ENCODE measurements around the gene COL4A5. TPM values are rescaled to one million over a fixed set of nuclear protein-coding genes. Genes with fewer than 3 reads are reported as not detected.

The COL4A5 gene
- total and polyA plus RNA-seq, 2 of the 8 experiments (the other 6 are each of a cell fraction or from before 2014, with no cell fraction given), result 24.9 to 30.2 TPM

GRCh38 chrX:108732630-108733321 lies 293.1 kb downstream of the COL4A5 start (continued):
- TF ChIP-seq NRF1 (IDR thresholded peaks at IDR 0.05; ENCODE audit: low read depth, low read length), result no peak

Data from H1 (cell line).